Liver (tissue), 9 donors: ENCODE results near the gene BNC2. TPM values are rescaled to one million over a fixed set of nuclear protein-coding genes. Genes with fewer than 3 reads are reported as not detected.

Experiments
- DNase-seq: peaks from one replicate; pipeline ENCODE4 v3.0.0-alpha.2; 2017; ENCODE audit warnings: low spot score
- H3K27ac ChIP-seq, 2 donors: one replicate each; pipeline ENCODE4 v1.7.0; 2013; ENCODE audit warnings: inconsistent platforms in 2 of 2, low read length in 2 of 2, control low read depth in 1 of 2, low read depth in 1 of 2, mild to moderate bottlenecking in 1 of 2
- H3K27me3 ChIP-seq, 4 donors: one replicate each; pipeline versions ENCODE4 v1.6.1 to v1.7.0; 2013; ENCODE audit warnings: low read length in 3 of 4, inconsistent platforms in 1 of 4, mild to moderate bottlenecking in 1 of 4, moderate library complexity in 1 of 4; ENCODE audit not compliant: control insufficient read depth in 4 of 4, insufficient read depth in 4 of 4
- H3K36me3 ChIP-seq, 4 donors: one replicate each; pipeline versions ENCODE4 v1.6.1 to v1.7.0; 2013; ENCODE audit warnings: low read length in 3 of 4, mild to moderate bottlenecking in 3 of 4, low read depth in 1 of 4, moderate library complexity in 1 of 4; ENCODE audit not compliant: control insufficient read depth in 4 of 4, insufficient read depth in 3 of 4
- H3K4me1 ChIP-seq, 4 donors: one replicate each; pipeline versions ENCODE4 v1.6.1 to v1.7.0; 2013; ENCODE audit warnings: low read length in 3 of 4, mild to moderate bottlenecking in 3 of 4, moderate library complexity in 1 of 4; ENCODE audit not compliant: control insufficient read depth in 4 of 4, insufficient read depth in 4 of 4
- H3K4me3 ChIP-seq, 3 donors: one replicate each; pipeline versions ENCODE4 v1.6.1 to v1.7.0; 2013; ENCODE audit warnings: low read length in 3 of 3, control low read depth in 1 of 3, low read depth in 1 of 3, mild to moderate bottlenecking in 1 of 3
- H3K9ac ChIP-seq, 2 donors: one replicate each; pipeline ENCODE4 v1.7.0; 2013; ENCODE audit warnings: low read length in 2 of 2, mild to moderate bottlenecking in 2 of 2, moderate library complexity in 2 of 2, control low read depth in 1 of 2, low read depth in 1 of 2
- H3K9me3 ChIP-seq, 4 donors: one replicate each; pipeline versions ENCODE4 v1.6.1 to v1.7.0; 2013; ENCODE audit warnings: low read length in 3 of 4; ENCODE audit not compliant: control insufficient read depth in 4 of 4
- EGR1 ChIP-seq, 2 donors: IDR thresholded peaks; 2 replicates each; pipeline ENCODE4 v1.6.1; 2016 to 2018; ENCODE audit warnings: antibody characterized with exemption in 2 of 2, low read depth in 2 of 2
- FOXA1 ChIP-seq: IDR thresholded peaks from 2 replicates; pipeline ENCODE4 v1.6.1; 2016; ENCODE audit warnings: antibody characterized with exemption
- FOXA2 ChIP-seq: IDR thresholded peaks from 2 replicates; pipeline ENCODE4 v1.6.1; 2016; ENCODE audit warnings: antibody characterized with exemption
- GABPA ChIP-seq, 2 donors: IDR thresholded peaks in 1 of 2; conservative IDR thresholded peaks in 1 of 2; 2 replicates each; pipeline ENCODE4 v1.6.1; 2016; ENCODE audit warnings: antibody characterized with exemption in 2 of 2, mild to moderate bottlenecking in 1 of 2, moderate library complexity in 1 of 2
- HNF4A ChIP-seq, 2 donors: conservative IDR thresholded peaks; 2 replicates each; pipeline ENCODE4 v1.6.1; 2016; ENCODE audit warnings: antibody characterized with exemption in 2 of 2, mild to moderate bottlenecking in 2 of 2
- NR2F2 ChIP-seq: IDR thresholded peaks from 2 replicates; pipeline ENCODE4 v1.6.1; 2016; ENCODE audit warnings: antibody characterized with exemption
- RAD21 ChIP-seq, 2 donors: IDR thresholded peaks; 2 replicates each; pipeline ENCODE4 v1.6.1; 2016; ENCODE audit warnings: antibody characterized with exemption in 2 of 2, mild to moderate bottlenecking in 2 of 2
- SP1 ChIP-seq: IDR thresholded peaks from 2 replicates; pipeline ENCODE4 v1.6.1; 2018; ENCODE audit warnings: antibody characterized with exemption, mild to moderate bottlenecking
- TAF1 ChIP-seq: conservative IDR thresholded peaks from 2 replicates; pipeline ENCODE4 v1.6.1; 2016; ENCODE audit warnings: antibody characterized with exemption, mild to moderate bottlenecking
- WGBS: extraction: QIAGEN DNeasy Blood & Tissue Kit; methylation state at CpG from one replicate; pipeline ENCODE4 v1.1.7; 2013; 5-methylcytosine and 5-hydroxymethylcytosine counted together
- polyA plus RNA-seq, 2 donors: library from polyadenylated mRNA; stranded (reverse) in 1 of 2; unstranded in 1 of 2; fragments of 200-250 nt in 1 of 2; fragments of >200 nt in 1 of 2; fragmentation: Nextera tagmentation in 1 of 2; extraction: Ambion mirVana in 1 of 2; gene quantifications; one replicate each; pipeline versions ENCODE4 v1.2.1 to v1.2.3, GENCODE V29; 2013 to 2015
- total RNA-seq, 2 donors: library from RNA; depleted of rRNA; stranded (reverse); fragments of >200 nt; gene quantifications; one replicate each; pipeline ENCODE4 v1.2.3, GENCODE V29; 2014
- TF ChIP-seq, protein P1 (sequence below): fragments of 150-350 bp; IDR thresholded peaks from 2 replicates; pipeline ENCODE4 v1.5.1; 2017; ENCODE audit warnings: improper control_type of control experiment, low read depth, low read length; ENCODE audit not compliant: missing input control
- TF ChIP-seq, protein P2 (sequence below): IDR thresholded peaks from 2 replicates; pipeline ENCODE4 v1.6.1; 2016; ENCODE audit warnings: antibody characterized with exemption, mild to moderate bottlenecking
- TF ChIP-seq, protein P3 (sequence below): IDR thresholded peaks from 2 replicates; pipeline ENCODE4 v1.6.1; 2016; ENCODE audit warnings: antibody characterized with exemption
- TF ChIP-seq, protein P4 (sequence below): IDR thresholded peaks from 2 replicates; pipeline ENCODE4 v1.6.1; 2016; ENCODE audit warnings: antibody characterized with exemption
- donor health status: healthy.
- donor health status: healthy.
- donor health status: healthy.
- donor health status: healthy.
- donor health status: healthy.

BNC2 gene
- total and polyA plus RNA-seq, 4 donors = 0.07 to 0.67 (median 0.08) TPM

DNA sequence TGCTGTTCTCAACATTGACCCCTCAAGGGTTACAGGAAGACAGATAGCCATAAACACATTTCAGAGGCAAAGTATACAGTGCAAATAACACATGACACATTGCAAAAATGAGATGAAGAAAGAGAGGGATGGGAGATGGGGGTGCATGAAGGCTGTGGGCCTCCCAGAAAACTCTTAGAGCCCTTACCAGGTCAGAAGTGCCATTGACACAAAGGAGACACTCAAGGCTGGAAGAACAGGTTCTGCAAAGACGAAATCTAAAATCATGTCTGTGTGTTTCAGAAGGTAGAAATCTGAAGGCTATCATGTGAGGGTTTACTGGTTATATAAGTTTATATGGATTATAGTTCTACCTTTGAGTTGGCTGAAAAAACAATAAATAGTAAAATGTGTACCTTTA, 318.8 kb downstream of the BNC2 start:
- DNase-seq = no peak
- Histone ChIP-seq H3K4me3 (no peak overlapping the region), H3K36me3 (no peaks in the 10 kb centered on the region), H3K27me3 (no peaks in the 10 kb centered on the region), H3K9me3 (no peaks in the 10 kb centered on the region), H3K27ac (no peak overlapping the region), H3K4me1 (no peaks in the 10 kb centered on the region), H3K9ac (no peak overlapping the region)
- TF ChIP-seq, protein P1, sequence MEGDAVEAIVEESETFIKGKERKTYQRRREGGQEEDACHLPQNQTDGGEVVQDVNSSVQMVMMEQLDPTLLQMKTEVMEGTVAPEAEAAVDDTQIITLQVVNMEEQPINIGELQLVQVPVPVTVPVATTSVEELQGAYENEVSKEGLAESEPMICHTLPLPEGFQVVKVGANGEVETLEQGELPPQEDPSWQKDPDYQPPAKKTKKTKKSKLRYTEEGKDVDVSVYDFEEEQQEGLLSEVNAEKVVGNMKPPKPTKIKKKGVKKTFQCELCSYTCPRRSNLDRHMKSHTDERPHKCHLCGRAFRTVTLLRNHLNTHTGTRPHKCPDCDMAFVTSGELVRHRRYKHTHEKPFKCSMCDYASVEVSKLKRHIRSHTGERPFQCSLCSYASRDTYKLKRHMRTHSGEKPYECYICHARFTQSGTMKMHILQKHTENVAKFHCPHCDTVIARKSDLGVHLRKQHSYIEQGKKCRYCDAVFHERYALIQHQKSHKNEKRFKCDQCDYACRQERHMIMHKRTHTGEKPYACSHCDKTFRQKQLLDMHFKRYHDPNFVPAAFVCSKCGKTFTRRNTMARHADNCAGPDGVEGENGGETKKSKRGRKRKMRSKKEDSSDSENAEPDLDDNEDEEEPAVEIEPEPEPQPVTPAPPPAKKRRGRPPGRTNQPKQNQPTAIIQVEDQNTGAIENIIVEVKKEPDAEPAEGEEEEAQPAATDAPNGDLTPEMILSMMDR = no peak
- no peak for TF ChIP-seq FOXA1
- TF ChIP-seq EGR1 (IDR thresholded peaks at IDR 0.05; ENCODE audit: low read depth in 2 of 2) = no peak
- TF ChIP-seq TAF1 = no peak
- TF ChIP-seq, protein P2, sequence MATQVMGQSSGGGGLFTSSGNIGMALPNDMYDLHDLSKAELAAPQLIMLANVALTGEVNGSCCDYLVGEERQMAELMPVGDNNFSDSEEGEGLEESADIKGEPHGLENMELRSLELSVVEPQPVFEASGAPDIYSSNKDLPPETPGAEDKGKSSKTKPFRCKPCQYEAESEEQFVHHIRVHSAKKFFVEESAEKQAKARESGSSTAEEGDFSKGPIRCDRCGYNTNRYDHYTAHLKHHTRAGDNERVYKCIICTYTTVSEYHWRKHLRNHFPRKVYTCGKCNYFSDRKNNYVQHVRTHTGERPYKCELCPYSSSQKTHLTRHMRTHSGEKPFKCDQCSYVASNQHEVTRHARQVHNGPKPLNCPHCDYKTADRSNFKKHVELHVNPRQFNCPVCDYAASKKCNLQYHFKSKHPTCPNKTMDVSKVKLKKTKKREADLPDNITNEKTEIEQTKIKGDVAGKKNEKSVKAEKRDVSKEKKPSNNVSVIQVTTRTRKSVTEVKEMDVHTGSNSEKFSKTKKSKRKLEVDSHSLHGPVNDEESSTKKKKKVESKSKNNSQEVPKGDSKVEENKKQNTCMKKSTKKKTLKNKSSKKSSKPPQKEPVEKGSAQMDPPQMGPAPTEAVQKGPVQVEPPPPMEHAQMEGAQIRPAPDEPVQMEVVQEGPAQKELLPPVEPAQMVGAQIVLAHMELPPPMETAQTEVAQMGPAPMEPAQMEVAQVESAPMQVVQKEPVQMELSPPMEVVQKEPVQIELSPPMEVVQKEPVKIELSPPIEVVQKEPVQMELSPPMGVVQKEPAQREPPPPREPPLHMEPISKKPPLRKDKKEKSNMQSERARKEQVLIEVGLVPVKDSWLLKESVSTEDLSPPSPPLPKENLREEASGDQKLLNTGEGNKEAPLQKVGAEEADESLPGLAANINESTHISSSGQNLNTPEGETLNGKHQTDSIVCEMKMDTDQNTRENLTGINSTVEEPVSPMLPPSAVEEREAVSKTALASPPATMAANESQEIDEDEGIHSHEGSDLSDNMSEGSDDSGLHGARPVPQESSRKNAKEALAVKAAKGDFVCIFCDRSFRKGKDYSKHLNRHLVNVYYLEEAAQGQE = no peak
- TF ChIP-seq NR2F2 = no peak
- TF ChIP-seq, protein P3, sequence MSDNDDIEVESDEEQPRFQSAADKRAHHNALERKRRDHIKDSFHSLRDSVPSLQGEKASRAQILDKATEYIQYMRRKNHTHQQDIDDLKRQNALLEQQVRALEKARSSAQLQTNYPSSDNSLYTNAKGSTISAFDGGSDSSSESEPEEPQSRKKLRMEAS = no peak
- WGBS = 83% methylated on average over 1 of the region's 1 CpG

DNA sequence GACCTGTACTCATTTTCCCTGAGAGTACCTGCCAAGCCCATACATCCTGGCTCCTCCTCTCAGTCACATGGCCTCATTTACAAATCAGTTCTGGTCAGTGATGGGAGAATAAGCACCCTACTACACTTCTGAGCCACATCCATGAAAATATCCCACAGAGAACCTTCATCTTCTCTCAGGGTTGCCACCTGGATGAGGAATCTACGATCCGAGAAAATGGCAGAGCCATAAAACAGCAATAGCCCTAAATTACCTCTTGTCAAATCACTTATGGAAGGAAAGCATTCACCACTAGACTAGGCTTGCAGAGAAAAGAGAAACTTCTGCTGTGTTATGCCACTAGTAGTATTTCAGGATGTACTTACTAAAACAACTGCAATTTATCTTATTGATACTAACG, 324.8 kb downstream of the BNC2 start:
- Histone ChIP-seq H3K4me3 (no peak overlapping the region), H3K9ac (no peak overlapping the region), H3K4me1 (no peaks in the 10 kb centered on the region), H3K27me3 (no peaks in the 10 kb centered on the region), H3K36me3 (no peaks in the 10 kb centered on the region), H3K27ac (no peak overlapping the region), H3K9me3 (no peaks in the 10 kb centered on the region)
- TF ChIP-seq SP1 (no peak), RAD21 (IDR thresholded peaks at IDR 0.05) (no peak), GABPA (IDR thresholded peaks at IDR 0.05 in 1 of 2, conservative IDR thresholded peaks at IDR 0.05 in 1 of 2) (no peak), HNF4A (conservative IDR thresholded peaks at IDR 0.05) (no peak), FOXA2 (no peak)
- TF ChIP-seq, protein P3 = no peak
- TF ChIP-seq, protein P4, sequence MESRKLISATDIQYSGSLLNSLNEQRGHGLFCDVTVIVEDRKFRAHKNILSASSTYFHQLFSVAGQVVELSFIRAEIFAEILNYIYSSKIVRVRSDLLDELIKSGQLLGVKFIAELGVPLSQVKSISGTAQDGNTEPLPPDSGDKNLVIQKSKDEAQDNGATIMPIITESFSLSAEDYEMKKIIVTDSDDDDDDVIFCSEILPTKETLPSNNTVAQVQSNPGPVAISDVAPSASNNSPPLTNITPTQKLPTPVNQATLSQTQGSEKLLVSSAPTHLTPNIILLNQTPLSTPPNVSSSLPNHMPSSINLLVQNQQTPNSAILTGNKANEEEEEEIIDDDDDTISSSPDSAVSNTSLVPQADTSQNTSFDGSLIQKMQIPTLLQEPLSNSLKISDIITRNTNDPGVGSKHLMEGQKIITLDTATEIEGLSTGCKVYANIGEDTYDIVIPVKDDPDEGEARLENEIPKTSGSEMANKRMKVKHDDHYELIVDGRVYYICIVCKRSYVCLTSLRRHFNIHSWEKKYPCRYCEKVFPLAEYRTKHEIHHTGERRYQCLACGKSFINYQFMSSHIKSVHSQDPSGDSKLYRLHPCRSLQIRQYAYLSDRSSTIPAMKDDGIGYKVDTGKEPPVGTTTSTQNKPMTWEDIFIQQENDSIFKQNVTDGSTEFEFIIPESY = no peak
- DNase-seq = no peak
- WGBS = 93% methylated on average over 3 of the region's 3 CpGs
